Endothelial cell of umbilical vein (primary cell): ENCODE results near the gene TNFAIP8L1. TPM values are rescaled to one million over a fixed set of nuclear protein-coding genes. Genes with fewer than 3 reads are reported as not detected.
"Not testable (repeated sequence)": the region's sequence is repeated elsewhere in the genome, so short reads cannot be mapped to it uniquely, and the experiment has no call there.

Source experiments
- BruUV-seq: library from RNA; stranded (reverse); fragments of 400-500 nt; replicated peaks from 2 replicates; lab custom pipeline; 2021; lab: Mats Ljungman, UMichigan
- CTCF ChIA-PET: fragments of 300-600, 350-600 bp; sonication (Branson Sonifier 250); formaldehyde crosslinking; loops from one replicate; lab custom pipeline; 2021; ENCODE audit warnings: antibody characterized with exemption, inconsistent platforms; lab: Charles Lee
- POLR2A ChIA-PET: fragments of 300-600, 350-600 bp; sonication (Branson Sonifier 250); formaldehyde crosslinking; loops from one replicate; lab custom pipeline; 2021; ENCODE audit warnings: antibody characterized with exemption, inconsistent platforms; lab: Charles Lee
- DNase-seq: peaks from one replicate; pipeline ENCODE4 v3.0.0-alpha.2; 2011; ENCODE audit warnings: low read depth, low spot score
- FAIRE-seq: peaks from 2 replicates; lab custom pipeline; 2011; peaks lifted over from hg19 to GRCh38; lab: Jason Lieb, UNC
- H2AFZ ChIP-seq: 2 replicates; pipeline ENCODE4 v1.6.0; 2012; ENCODE audit warnings: low read depth, low read length, control low read depth, inconsistent platforms
- H3K27ac ChIP-seq: 2 replicates; pipeline ENCODE4 v1.5.1; 2011; ENCODE audit warnings: low read depth, mild to moderate bottlenecking, control low read depth, low read length, moderate library complexity; ENCODE audit not compliant: insufficient read depth
- H3K27me3 ChIP-seq, 2 experiments: 2 replicates each; pipeline versions ENCODE4 v1.6.0 to v1.6.1; 2011; ENCODE audit warnings: low read length in 2 of 2, mixed read lengths in 1 of 2; ENCODE audit not compliant: control insufficient read depth in 2 of 2, insufficient read depth in 2 of 2
- H3K36me3 ChIP-seq, 2 experiments: 2 replicates in 1 of 2; 3 replicates in 1 of 2; pipeline ENCODE4 v1.5.1; 2011; ENCODE audit warnings: low read length in 2 of 2, mild to moderate bottlenecking in 1 of 2, moderate library complexity in 1 of 2; ENCODE audit not compliant: control insufficient read depth in 2 of 2, insufficient read depth in 2 of 2; ENCODE audit errors: extremely low read depth in 1 of 2
- H3K4me1 ChIP-seq: 3 replicates; pipeline ENCODE4 v1.5.1; 2011; ENCODE audit warnings: mild to moderate bottlenecking, low read length; ENCODE audit not compliant: control insufficient read depth, insufficient read depth; ENCODE audit errors: extremely low read depth
- H3K4me2 ChIP-seq: 2 replicates; pipeline ENCODE4 v1.6.1; 2011; ENCODE audit warnings: low read length, control low read depth, mixed read lengths; ENCODE audit not compliant: insufficient read depth
- H3K4me3 ChIP-seq, 3 experiments: fragments of 200-600 bp in 1 of 3; sonication (generic), shearing (Covaris generic) in 1 of 3; replicated peaks in 1 of 3; 2 replicates each; pipeline ENCODE4 v1.5.1; 2011 to 2016; ENCODE audit warnings: control low read depth in 3 of 3, low read length in 3 of 3, mild to moderate bottlenecking in 2 of 3, inconsistent platforms in 1 of 3, low read depth in 1 of 3, moderate library complexity in 1 of 3; ENCODE audit not compliant: insufficient read depth in 1 of 3
- H3K79me2 ChIP-seq: 2 replicates; pipeline ENCODE4 v1.6.0; 2012; ENCODE audit warnings: low read length, inconsistent platforms; ENCODE audit not compliant: control insufficient read depth, insufficient read depth
- H3K9ac ChIP-seq: replicated peaks from 2 replicates; pipeline ENCODE3; 2011; ENCODE audit warnings: low read length, control low read depth; ENCODE audit not compliant: insufficient read depth; ENCODE audit errors: extremely low read depth
- H3K9me1 ChIP-seq: replicated peaks from 3 replicates; pipeline ENCODE4 v1.6.0; 2011; ENCODE audit warnings: mild to moderate bottlenecking, low read length; ENCODE audit not compliant: control insufficient read depth, insufficient read depth; ENCODE audit errors: extremely low read depth
- H3K9me3 ChIP-seq: replicated peaks from 2 replicates; pipeline ENCODE4 v1.5.1; 2012; ENCODE audit warnings: low read length, inconsistent platforms; ENCODE audit not compliant: control insufficient read depth, insufficient read depth
- H4K20me1 ChIP-seq: replicated peaks from 2 replicates; pipeline ENCODE3; 2011; ENCODE audit warnings: mild to moderate bottlenecking, low read length; ENCODE audit not compliant: control insufficient read depth, insufficient read depth; ENCODE audit errors: extremely low read depth
- EZH2 ChIP-seq: IDR thresholded peaks from 2 replicates; pipeline ENCODE4 v1.6.1; 2012; ENCODE audit warnings: borderline replicate concordance, low read depth, mild to moderate bottlenecking, moderate library complexity, low read length, inconsistent platforms; ENCODE audit not compliant: severe bottlenecking
- FOS ChIP-seq: IDR thresholded peaks from 2 replicates; pipeline ENCODE4 v1.6.1; 2011; ENCODE audit warnings: mild to moderate bottlenecking, low read length, moderate library complexity, borderline replicate concordance; ENCODE audit not compliant: insufficient read depth
- GATA2 ChIP-seq: IDR thresholded peaks from 2 replicates; pipeline ENCODE4 v1.7.0; 2011; ENCODE audit warnings: low read depth, mild to moderate bottlenecking, moderate library complexity, mixed read lengths, low read length; ENCODE audit not compliant: insufficient read length, insufficient read depth
- JUN ChIP-seq: IDR thresholded peaks from 2 replicates; pipeline ENCODE4 v1.6.1; 2011; ENCODE audit warnings: borderline replicate concordance, low read depth; ENCODE audit not compliant: insufficient read length, insufficient read depth
- MYC ChIP-seq: IDR thresholded peaks from one replicate; pipeline ENCODE4 v1.6.1; 2011; ENCODE audit warnings: mild to moderate bottlenecking, low read depth, low read length
- POLR2A ChIP-seq: IDR thresholded peaks from 2 replicates; pipeline ENCODE4 v1.6.1; 2012; ENCODE audit warnings: low read depth, mild to moderate bottlenecking, control low read depth, low read length
- POLR2AphosphoS5 ChIP-seq: IDR thresholded peaks from 2 replicates; pipeline ENCODE4 v1.6.1; 2012; ENCODE audit warnings: low read depth, mild to moderate bottlenecking, control low read depth, low read length, moderate library complexity; ENCODE audit not compliant: insufficient read depth
- dilution Hi-C: fragments of 300-500 bp; cut with MboI; formaldehyde crosslinking; loops from one replicate; pipeline ENCODE4 v1.15.0; 2019; ENCODE audit warnings: low sequenced_read_pairs; ENCODE audit not compliant: extremely low pct_ligation_motif_present
- intact Hi-C: fragments of 100-400 bp; cut with micrococcal nuclease; formaldehyde crosslinking; loops from one replicate; pipeline ENCODE4 v1.10.0; 2022
- polyA plus RNA-seq, 4 experiments: library from polyadenylated mRNA; depleted of rRNA in 3 of 4; stranded (reverse) in 3 of 4; unstranded in 1 of 4; fragments of >200 nt; gene quantifications; 2 replicates each; pipeline versions ENCODE4 v1.2.1 to v1.2.3, GENCODE V29; 2011 to 2012; ENCODE audit warnings: missing spikeins in 1 of 4
- total RNA-seq: library from RNA; stranded (reverse); gene quantifications from 2 replicates; pipeline ENCODE4 v1.2.3, GENCODE V29; 2021
- TF ChIP-seq, protein P1 (sequence below): IDR thresholded peaks from 2 replicates; pipeline ENCODE4 v1.6.1; 2011; ENCODE audit not compliant: insufficient read depth, insufficient read length
- TF ChIP-seq, protein P2 (sequence below), 2 donors: IDR thresholded peaks; 1 replicate in 1 of 2; 2 replicates in 1 of 2; pipeline ENCODE4 v1.5.1; 2011; ENCODE audit warnings: low read length in 2 of 2, mild to moderate bottlenecking in 2 of 2, moderate library complexity in 2 of 2, control low read depth in 1 of 2, inconsistent platforms in 1 of 2, low read depth in 1 of 2; ENCODE audit not compliant: insufficient read depth in 1 of 2; ENCODE audit errors: extremely low read depth in 1 of 2

The TNFAIP8L1 gene
- total and polyA plus RNA-seq, 2 donors (not counting 3 experiments of a cell fraction or from before 2014, with no cell fraction given): 40.0 to 56.1 TPM

DNA sequence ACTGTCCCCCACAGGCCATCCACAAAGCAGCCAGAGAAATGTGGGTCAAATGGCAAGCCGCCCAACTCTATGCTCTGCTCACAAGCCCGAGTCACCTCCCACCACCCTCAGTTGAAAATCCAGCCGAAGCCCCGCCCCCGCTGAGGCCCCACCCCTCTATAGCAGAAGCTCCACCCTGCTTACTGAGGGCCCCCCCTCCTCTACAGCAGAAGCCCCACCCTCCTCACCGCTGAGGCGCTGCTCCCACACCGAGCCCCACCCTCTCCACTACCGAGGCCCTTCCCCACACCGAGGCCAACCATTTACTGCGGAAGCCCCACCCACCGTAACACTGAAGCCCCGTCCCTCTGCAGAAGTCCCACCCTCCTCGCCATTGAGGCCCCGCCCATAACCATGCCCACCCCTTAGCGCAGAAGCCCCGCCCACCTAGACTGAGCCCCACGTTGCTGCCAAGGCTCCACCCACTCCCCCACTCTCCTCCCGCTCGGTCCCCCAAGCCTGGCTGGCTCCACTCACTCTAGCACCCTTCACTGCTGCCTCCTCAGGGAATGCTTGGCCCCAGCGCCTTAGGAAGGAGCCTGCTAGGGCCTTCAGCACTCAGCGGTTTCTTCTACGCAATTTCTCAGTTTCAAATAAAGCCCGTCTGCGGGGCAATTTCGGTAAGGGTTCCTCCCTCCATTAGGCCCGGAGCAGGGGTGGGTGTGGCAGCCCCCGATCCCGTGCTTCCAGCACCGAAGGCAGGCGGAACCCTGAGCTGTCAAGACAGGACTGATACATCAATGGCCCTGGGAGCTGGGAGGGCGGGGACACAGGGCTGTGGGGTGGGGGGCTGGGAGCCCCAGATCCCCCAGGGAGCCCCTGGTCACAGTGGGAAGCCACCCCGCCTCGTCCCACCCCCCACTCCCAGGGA, 39.8 kb downstream of the TNFAIP8L1 start:
- Histone ChIP-seq H4K20me1 (no peaks in the 10 kb centered on the region), H3K9me3 (no peaks in the 10 kb centered on the region), H3K9me1 (no peaks in the 10 kb centered on the region), H3K4me2 (no peak overlapping the region), H3K9ac (no peak overlapping the region), H3K79me2 (no peaks in the 10 kb centered on the region), H3K4me3 (no peak overlapping the region), H3K4me1 (no peaks in the 10 kb centered on the region), H3K27ac (no peak overlapping the region), H3K36me3 (peaks cover 3 to 28% of the 10 kb centered on the region in 2 experiments), H2AFZ (no peak overlapping the region), H3K27me3 (no peaks in the 10 kb centered on the region)
- DNase-seq (peak; percentile 40), FAIRE-seq (no peak)
- ChIA-PET POLR2A (no interaction called here), CTCF (interaction anchor here (0.6 kb wide), 1 partner anchor 43 kb away, joined by 3 read pairs; no protein-coding TSS in a partner anchor)
- dilution Hi-C loops (no loop called here), intact Hi-C loops (no loop called here)
- BruUV-seq: no TSS peak
- TF ChIP-seq POLR2AphosphoS5 (no peak), MYC (no peak), POLR2A (no peak), JUN (no peak), GATA2 (no peak), EZH2 (no peak), FOS (no peak)
- TF ChIP-seq, protein P1, sequence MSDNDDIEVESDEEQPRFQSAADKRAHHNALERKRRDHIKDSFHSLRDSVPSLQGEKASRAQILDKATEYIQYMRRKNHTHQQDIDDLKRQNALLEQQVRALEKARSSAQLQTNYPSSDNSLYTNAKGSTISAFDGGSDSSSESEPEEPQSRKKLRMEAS: no peak
- TF ChIP-seq, protein P2, sequence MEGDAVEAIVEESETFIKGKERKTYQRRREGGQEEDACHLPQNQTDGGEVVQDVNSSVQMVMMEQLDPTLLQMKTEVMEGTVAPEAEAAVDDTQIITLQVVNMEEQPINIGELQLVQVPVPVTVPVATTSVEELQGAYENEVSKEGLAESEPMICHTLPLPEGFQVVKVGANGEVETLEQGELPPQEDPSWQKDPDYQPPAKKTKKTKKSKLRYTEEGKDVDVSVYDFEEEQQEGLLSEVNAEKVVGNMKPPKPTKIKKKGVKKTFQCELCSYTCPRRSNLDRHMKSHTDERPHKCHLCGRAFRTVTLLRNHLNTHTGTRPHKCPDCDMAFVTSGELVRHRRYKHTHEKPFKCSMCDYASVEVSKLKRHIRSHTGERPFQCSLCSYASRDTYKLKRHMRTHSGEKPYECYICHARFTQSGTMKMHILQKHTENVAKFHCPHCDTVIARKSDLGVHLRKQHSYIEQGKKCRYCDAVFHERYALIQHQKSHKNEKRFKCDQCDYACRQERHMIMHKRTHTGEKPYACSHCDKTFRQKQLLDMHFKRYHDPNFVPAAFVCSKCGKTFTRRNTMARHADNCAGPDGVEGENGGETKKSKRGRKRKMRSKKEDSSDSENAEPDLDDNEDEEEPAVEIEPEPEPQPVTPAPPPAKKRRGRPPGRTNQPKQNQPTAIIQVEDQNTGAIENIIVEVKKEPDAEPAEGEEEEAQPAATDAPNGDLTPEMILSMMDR (IDR thresholded peaks at IDR 0.05; ENCODE audit: extremely low read depth in 1 of 2, insufficient read depth in 1 of 2, low read depth in 1 of 2, low read length in 2 of 2): no peak

DNA sequence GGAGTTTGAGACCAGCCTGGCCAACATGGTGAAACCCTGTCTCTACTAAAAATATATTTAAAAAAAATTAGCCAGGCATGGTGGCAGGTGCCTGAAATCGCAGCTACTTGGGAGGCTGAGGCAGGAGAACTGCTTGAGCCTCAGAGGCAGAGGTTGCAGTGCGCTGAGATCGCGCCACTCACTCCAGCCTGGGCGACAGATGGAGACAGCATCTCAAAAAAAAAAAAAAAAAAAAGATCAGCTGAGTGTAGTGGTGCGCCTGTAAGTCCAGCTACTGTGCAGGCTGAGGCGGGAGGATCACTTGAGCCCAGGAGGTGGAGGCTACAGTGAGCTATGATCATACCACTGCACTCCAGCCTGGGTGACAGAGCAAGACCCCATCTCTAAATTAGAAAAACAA, 40.7 kb downstream of the TNFAIP8L1 start:
- H3K4me2 ChIP-seq, FAIRE-seq, H3K9me1 ChIP-seq, H3K4me3 ChIP-seq, H3K4me1 ChIP-seq, H3K27ac ChIP-seq, H3K79me2 ChIP-seq, POLR2A ChIA-PET, H2AFZ ChIP-seq, H3K27me3 ChIP-seq, intact Hi-C loops, DNase-seq, H3K9me3 ChIP-seq, BruUV-seq, H3K9ac ChIP-seq, H4K20me1 ChIP-seq, dilution Hi-C loops: not testable (repeated sequence)
- H3K36me3 ChIP-seq: peaks cover 7 to 30% of the 10 kb centered on the region in 2 experiments
- CTCF ChIA-PET: interaction anchor here (0.8 kb wide), 1 partner anchor 13 kb away, joined by 3 read pairs; no protein-coding TSS in a partner anchor
